Measurements from ENCODE around the gene DENND5B. TPM values are rescaled to one million over a fixed set of nuclear protein-coding genes. Genes with fewer than 3 reads are reported as not detected.

DENND5B gene
- total and polyA plus RNA-seq, 4 donors: 4.5 to 23.1 (median 9.3) TPM

DNA sequence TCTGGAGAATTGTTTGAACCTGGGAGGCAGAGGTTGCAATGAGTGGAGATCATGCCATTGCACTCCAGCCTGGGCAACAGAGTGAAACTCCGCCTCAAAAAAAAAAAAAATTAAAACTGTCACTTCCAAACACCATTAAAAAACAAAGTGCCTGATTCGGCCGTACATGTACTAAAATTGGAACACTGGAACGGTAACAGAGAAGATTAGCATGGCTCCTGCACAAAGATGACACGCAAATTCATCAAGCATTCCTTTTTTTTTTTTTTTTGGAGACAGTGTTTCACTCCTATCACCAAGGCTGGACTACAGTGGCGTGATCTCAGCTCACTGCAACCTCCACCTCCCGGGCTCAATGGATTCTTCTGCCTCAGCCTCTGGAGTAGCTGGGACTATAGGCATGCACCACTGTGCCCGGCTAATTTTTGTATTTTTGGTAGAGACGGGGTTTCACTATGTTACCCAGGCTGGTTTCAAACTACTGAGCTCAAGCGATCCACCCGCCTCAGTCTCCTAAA, 224.8 kb downstream of the DENND5B start:
- Histone ChIP-seq H3K27ac (ENCODE audit: low read depth in 1 of 2, low read length in 2 of 2) (no peak overlapping the region), H3K27me3 (ENCODE audit: control insufficient read depth in 4 of 4, insufficient read depth in 4 of 4, low read length in 3 of 4) (no peaks in the 10 kb centered on the region), H3K9ac (ENCODE audit: low read depth in 1 of 2, low read length in 2 of 2) (no peak overlapping the region), H3K4me1 (ENCODE audit: control insufficient read depth in 4 of 4, insufficient read depth in 4 of 4, low read length in 3 of 4) (no peaks in the 10 kb centered on the region), H3K9me3 (ENCODE audit: control insufficient read depth in 4 of 4, low read length in 3 of 4) (no peaks in the 10 kb centered on the region), H3K4me3 (ENCODE audit: low read depth in 1 of 3, low read length in 3 of 3) (no peak overlapping the region), H3K36me3 (ENCODE audit: control insufficient read depth in 4 of 4, insufficient read depth in 3 of 4, low read depth in 1 of 4, low read length in 3 of 4) (no peaks in the 10 kb centered on the region)
- DNase-seq (ENCODE audit: low spot score): no peak
- WGBS: 93% methylated on average over 11 of the region's 11 CpGs
- no peak for TF ChIP-seq GABPA (IDR thresholded peaks at IDR 0.05 in 1 of 2, conservative IDR thresholded peaks at IDR 0.05 in 1 of 2)
- no peak for TF ChIP-seq HNF4A (conservative IDR thresholded peaks at IDR 0.05)
- TF ChIP-seq, protein P1, sequence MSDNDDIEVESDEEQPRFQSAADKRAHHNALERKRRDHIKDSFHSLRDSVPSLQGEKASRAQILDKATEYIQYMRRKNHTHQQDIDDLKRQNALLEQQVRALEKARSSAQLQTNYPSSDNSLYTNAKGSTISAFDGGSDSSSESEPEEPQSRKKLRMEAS (IDR thresholded peaks at IDR 0.05): no peak
- TF ChIP-seq, protein P2, sequence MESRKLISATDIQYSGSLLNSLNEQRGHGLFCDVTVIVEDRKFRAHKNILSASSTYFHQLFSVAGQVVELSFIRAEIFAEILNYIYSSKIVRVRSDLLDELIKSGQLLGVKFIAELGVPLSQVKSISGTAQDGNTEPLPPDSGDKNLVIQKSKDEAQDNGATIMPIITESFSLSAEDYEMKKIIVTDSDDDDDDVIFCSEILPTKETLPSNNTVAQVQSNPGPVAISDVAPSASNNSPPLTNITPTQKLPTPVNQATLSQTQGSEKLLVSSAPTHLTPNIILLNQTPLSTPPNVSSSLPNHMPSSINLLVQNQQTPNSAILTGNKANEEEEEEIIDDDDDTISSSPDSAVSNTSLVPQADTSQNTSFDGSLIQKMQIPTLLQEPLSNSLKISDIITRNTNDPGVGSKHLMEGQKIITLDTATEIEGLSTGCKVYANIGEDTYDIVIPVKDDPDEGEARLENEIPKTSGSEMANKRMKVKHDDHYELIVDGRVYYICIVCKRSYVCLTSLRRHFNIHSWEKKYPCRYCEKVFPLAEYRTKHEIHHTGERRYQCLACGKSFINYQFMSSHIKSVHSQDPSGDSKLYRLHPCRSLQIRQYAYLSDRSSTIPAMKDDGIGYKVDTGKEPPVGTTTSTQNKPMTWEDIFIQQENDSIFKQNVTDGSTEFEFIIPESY (IDR thresholded peaks at IDR 0.05): no peak
- no peak for TF ChIP-seq RXRA (IDR thresholded peaks at IDR 0.05)

DNA sequence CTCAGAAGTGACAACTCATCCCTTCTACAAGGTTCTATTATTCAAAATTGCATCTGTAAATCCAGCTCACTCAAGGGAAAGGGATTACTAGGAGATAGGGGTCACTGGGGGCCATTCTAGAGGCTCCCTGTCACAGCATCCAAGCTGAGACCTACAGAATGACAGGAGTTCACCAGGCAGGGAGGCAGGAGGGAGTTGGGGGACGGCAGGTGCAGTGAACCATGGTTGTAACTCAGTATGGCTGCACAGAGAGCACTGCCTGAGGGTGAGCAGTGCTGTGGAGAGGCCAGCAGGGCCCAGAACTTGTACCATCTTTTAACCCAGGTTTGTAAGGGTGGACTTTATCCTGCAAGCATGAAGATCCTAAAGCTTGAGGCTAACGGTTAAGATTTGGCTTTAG, 227.1 kb downstream of the DENND5B start:
- no peak overlapping the region for H3K4me3 ChIP-seq (ENCODE audit: low read depth in 1 of 3, low read length in 3 of 3)
- TF ChIP-seq, protein P2 (IDR thresholded peaks at IDR 0.05): no peak
- TF ChIP-seq RAD21 (IDR thresholded peaks at IDR 0.05) (no peak), SP1 (IDR thresholded peaks at IDR 0.05) (no peak), YY1 (IDR thresholded peaks at IDR 0.05) (no peak), HNF4G (IDR thresholded peaks at IDR 0.05) (no peak), NR2F2 (IDR thresholded peaks at IDR 0.05) (no peak), JUND (IDR thresholded peaks at IDR 0.05) (no peak), TAF1 (conservative IDR thresholded peaks at IDR 0.05) (no peak), FOXA1 (IDR thresholded peaks at IDR 0.05) (no peak)
- TF ChIP-seq, protein P3, sequence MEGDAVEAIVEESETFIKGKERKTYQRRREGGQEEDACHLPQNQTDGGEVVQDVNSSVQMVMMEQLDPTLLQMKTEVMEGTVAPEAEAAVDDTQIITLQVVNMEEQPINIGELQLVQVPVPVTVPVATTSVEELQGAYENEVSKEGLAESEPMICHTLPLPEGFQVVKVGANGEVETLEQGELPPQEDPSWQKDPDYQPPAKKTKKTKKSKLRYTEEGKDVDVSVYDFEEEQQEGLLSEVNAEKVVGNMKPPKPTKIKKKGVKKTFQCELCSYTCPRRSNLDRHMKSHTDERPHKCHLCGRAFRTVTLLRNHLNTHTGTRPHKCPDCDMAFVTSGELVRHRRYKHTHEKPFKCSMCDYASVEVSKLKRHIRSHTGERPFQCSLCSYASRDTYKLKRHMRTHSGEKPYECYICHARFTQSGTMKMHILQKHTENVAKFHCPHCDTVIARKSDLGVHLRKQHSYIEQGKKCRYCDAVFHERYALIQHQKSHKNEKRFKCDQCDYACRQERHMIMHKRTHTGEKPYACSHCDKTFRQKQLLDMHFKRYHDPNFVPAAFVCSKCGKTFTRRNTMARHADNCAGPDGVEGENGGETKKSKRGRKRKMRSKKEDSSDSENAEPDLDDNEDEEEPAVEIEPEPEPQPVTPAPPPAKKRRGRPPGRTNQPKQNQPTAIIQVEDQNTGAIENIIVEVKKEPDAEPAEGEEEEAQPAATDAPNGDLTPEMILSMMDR (IDR thresholded peaks at IDR 0.05; ENCODE audit: low read depth, low read length, missing input control): no peak
- TF ChIP-seq, protein P4, sequence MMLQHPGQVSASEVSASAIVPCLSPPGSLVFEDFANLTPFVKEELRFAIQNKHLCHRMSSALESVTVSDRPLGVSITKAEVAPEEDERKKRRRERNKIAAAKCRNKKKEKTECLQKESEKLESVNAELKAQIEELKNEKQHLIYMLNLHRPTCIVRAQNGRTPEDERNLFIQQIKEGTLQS (IDR thresholded peaks at IDR 0.05): no peak
- TF ChIP-seq, protein P5, sequence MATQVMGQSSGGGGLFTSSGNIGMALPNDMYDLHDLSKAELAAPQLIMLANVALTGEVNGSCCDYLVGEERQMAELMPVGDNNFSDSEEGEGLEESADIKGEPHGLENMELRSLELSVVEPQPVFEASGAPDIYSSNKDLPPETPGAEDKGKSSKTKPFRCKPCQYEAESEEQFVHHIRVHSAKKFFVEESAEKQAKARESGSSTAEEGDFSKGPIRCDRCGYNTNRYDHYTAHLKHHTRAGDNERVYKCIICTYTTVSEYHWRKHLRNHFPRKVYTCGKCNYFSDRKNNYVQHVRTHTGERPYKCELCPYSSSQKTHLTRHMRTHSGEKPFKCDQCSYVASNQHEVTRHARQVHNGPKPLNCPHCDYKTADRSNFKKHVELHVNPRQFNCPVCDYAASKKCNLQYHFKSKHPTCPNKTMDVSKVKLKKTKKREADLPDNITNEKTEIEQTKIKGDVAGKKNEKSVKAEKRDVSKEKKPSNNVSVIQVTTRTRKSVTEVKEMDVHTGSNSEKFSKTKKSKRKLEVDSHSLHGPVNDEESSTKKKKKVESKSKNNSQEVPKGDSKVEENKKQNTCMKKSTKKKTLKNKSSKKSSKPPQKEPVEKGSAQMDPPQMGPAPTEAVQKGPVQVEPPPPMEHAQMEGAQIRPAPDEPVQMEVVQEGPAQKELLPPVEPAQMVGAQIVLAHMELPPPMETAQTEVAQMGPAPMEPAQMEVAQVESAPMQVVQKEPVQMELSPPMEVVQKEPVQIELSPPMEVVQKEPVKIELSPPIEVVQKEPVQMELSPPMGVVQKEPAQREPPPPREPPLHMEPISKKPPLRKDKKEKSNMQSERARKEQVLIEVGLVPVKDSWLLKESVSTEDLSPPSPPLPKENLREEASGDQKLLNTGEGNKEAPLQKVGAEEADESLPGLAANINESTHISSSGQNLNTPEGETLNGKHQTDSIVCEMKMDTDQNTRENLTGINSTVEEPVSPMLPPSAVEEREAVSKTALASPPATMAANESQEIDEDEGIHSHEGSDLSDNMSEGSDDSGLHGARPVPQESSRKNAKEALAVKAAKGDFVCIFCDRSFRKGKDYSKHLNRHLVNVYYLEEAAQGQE (IDR thresholded peaks at IDR 0.05): no peak
- TF ChIP-seq, protein P1 (IDR thresholded peaks at IDR 0.05): no peak
- no peaks in the 10 kb centered on the region for H3K9me3 ChIP-seq (ENCODE audit: control insufficient read depth in 4 of 4, low read length in 3 of 4)
- DNase-seq (ENCODE audit: low spot score): no peak
- no peaks in the 10 kb centered on the region for H3K27me3 ChIP-seq (ENCODE audit: control insufficient read depth in 4 of 4, insufficient read depth in 4 of 4, low read length in 3 of 4)
- no peak overlapping the region for H3K9ac ChIP-seq (ENCODE audit: low read depth in 1 of 2, low read length in 2 of 2)
- WGBS: 97% methylated on average over 2 of the region's 2 CpGs
- no peaks in the 10 kb centered on the region for H3K4me1 ChIP-seq (ENCODE audit: control insufficient read depth in 4 of 4, insufficient read depth in 4 of 4, low read length in 3 of 4)
- H3K27ac ChIP-seq (ENCODE audit: low read depth in 1 of 2, low read length in 2 of 2): no peak overlapping the region
- no peaks in the 10 kb centered on the region for H3K36me3 ChIP-seq (ENCODE audit: control insufficient read depth in 4 of 4, insufficient read depth in 3 of 4, low read depth in 1 of 4, low read length in 3 of 4)

Measured in liver (tissue), 9 donors.